CD4-positive, CD25-positive, alpha-beta regulatory T cell (primary cell): ENCODE measurements around the gene CCDC60. TPM values are rescaled to one million over a fixed set of nuclear protein-coding genes. Genes with fewer than 3 reads are reported as not detected.
A peak's percentile ranks its signal among the peaks of the same experiment; 100 is the strongest.

Experiments used
- ATAC-seq, 2 donors: fragments of 150-1000 bp; cut with Tn5 transposase; one replicate each; pipeline ENCODE4 v1.10.0; 2021; ENCODE audit warnings: low read depth in 2 of 2, moderate number of reproducible peaks in 2 of 2, moderate library complexity in 1 of 2
- DNase-seq, 3 donors: peaks; one replicate each; pipeline versions ENCODE4 v3.0.0 to v3.0.0-alpha.2; 2012 to 2022; ENCODE audit warnings: mixed read lengths in 1 of 3
- H3K27ac ChIP-seq: one replicate; pipeline ENCODE4 v1.7.0; 2013; ENCODE audit warnings: mild to moderate bottlenecking, low read length; ENCODE audit not compliant: insufficient read depth, poor library complexity, severe bottlenecking
- H3K27me3 ChIP-seq: one replicate; pipeline ENCODE4 v1.7.0; 2013; ENCODE audit warnings: low read length; ENCODE audit not compliant: control insufficient read depth, insufficient read depth
- H3K36me3 ChIP-seq: one replicate; pipeline ENCODE4 v1.7.0; 2013; ENCODE audit warnings: mild to moderate bottlenecking, low read length, moderate library complexity; ENCODE audit not compliant: control insufficient read depth, insufficient read depth
- H3K4me1 ChIP-seq: 2 replicates; pipeline ENCODE4 v1.7.0; 2013; ENCODE audit warnings: mild to moderate bottlenecking, low read length; ENCODE audit not compliant: insufficient read depth, control insufficient read depth, poor library complexity, severe bottlenecking
- H3K4me3 ChIP-seq: one replicate; pipeline ENCODE4 v1.7.0; 2013; ENCODE audit warnings: low read depth, mild to moderate bottlenecking, low read length, moderate library complexity
- H3K9me3 ChIP-seq, 2 experiments: 1 replicate in 1 of 2; 2 replicates in 1 of 2; pipeline ENCODE4 v1.7.0; 2013; ENCODE audit warnings: low read length in 2 of 2, mild to moderate bottlenecking in 1 of 2, moderate library complexity in 1 of 2; ENCODE audit not compliant: control insufficient read depth in 2 of 2
- H3K27ac Mint-ChIP-seq, 3 donors: one replicate each; pipeline ENCODE4 v1.8.0; 2020 to 2022; ENCODE audit warnings: mild to moderate bottlenecking in 3 of 3, mixed read lengths in 3 of 3, moderate library complexity in 2 of 3
- H3K27me3 Mint-ChIP-seq: one replicate; pipeline ENCODE4 v1.8.0; 2022; ENCODE audit warnings: mild to moderate bottlenecking, mixed read lengths
- H3K36me3 Mint-ChIP-seq: one replicate; pipeline ENCODE4 v1.8.0; 2020; ENCODE audit warnings: mixed read lengths
- H3K4me1 Mint-ChIP-seq, 4 donors: one replicate each; pipeline ENCODE4 v1.8.0; 2020 to 2022; ENCODE audit warnings: mixed read lengths in 4 of 4, mild to moderate bottlenecking in 1 of 4
- H3K4me3 Mint-ChIP-seq, 4 donors: one replicate each; pipeline ENCODE4 v1.8.0; 2020 to 2022; ENCODE audit warnings: mild to moderate bottlenecking in 4 of 4, mixed read lengths in 4 of 4, moderate library complexity in 3 of 4
- H3K9me3 Mint-ChIP-seq, 7 donors: one replicate each; pipeline ENCODE4 v1.8.0; 2020 to 2022; ENCODE audit warnings: mixed read lengths in 7 of 7, mild to moderate bottlenecking in 3 of 7, moderate library complexity in 2 of 7
- polyA plus RNA-seq, 4 donors: library from polyadenylated mRNA; unstranded; fragments of 300-500 nt; fragmentation: Illumina TruSeq; gene quantifications; one replicate each; pipeline ENCODE4 v1.2.3, GENCODE V29; 2021
- total RNA-seq: library from RNA; stranded (reverse); gene quantifications from one replicate; pipeline ENCODE4 v1.2.3, GENCODE V29; 2022

Gene CCDC60
- total and polyA plus RNA-seq, 5 donors from 2014 or later = not detected

GRCh38 chr12:119366007-119366406 lies 31.5 kb downstream of the CCDC60 start:
- no peaks in the 10 kb centered on the region for H3K36me3 Mint-ChIP-seq
- no peaks in the 10 kb centered on the region for H3K4me1 ChIP-seq
- H3K27ac Mint-ChIP-seq = no peak overlapping the region
- no peaks in the 10 kb centered on the region for H3K27me3 ChIP-seq
- DNase-seq (no peak), ATAC-seq (no peak)
- H3K36me3 ChIP-seq = no peaks in the 10 kb centered on the region
- no peak overlapping the region for H3K4me3 Mint-ChIP-seq
- H3K9me3 Mint-ChIP-seq = peaks cover 0 to 6% (median 0%) of the 10 kb centered on the region in 7 donors
- no peak overlapping the region for H3K27ac ChIP-seq
- H3K4me1 Mint-ChIP-seq = no peaks in the 10 kb centered on the region
- H3K4me3 ChIP-seq = no peak overlapping the region
- H3K27me3 Mint-ChIP-seq = no peaks in the 10 kb centered on the region
- H3K9me3 ChIP-seq = no peaks in the 10 kb centered on the region

GRCh38 chr12:119369161-119369560 lies 34.6 kb downstream of the CCDC60 start:
- Histone ChIP-seq H3K27ac (no peak overlapping the region), H3K36me3 (no peaks in the 10 kb centered on the region), H3K27me3 (no peaks in the 10 kb centered on the region), H3K4me1 (no peaks in the 10 kb centered on the region), H3K9me3 (no peaks in the 10 kb centered on the region), H3K4me3 (no peak overlapping the region)
- Mint-ChIP-seq H3K36me3 (no peaks in the 10 kb centered on the region), H3K27me3 (no peaks in the 10 kb centered on the region), H3K27ac (no peak overlapping the region), H3K4me1 (peaks cover 0 to under 1% (median 0%) of the 10 kb centered on the region in 4 donors), H3K9me3 (peaks cover 0 to 4% (median 0%) of the 10 kb centered on the region in 7 donors), H3K4me3 (no peak overlapping the region)
- no peak for DNase-seq
- no peak for ATAC-seq

- Mint-ChIP-seq H3K36me3 (no peaks in the 10 kb centered on the region), H3K4me1 (peaks cover 0 to 5% (median 0%) of the 10 kb centered on the region in 4 donors), H3K4me3 (no peak overlapping the region), H3K27me3 (no peaks in the 10 kb centered on the region), H3K27ac (no peak overlapping the region), H3K9me3 (peaks cover 0 to 2% (median 0%) of the 10 kb centered on the region in 7 donors)
- Histone ChIP-seq H3K36me3 (no peaks in the 10 kb centered on the region), H3K4me3 (no peak overlapping the region), H3K27me3 (no peaks in the 10 kb centered on the region), H3K27ac (no peak overlapping the region), H3K9me3 (no peaks in the 10 kb centered on the region), H3K4me1 (no peaks in the 10 kb centered on the region)
- ATAC-seq = no peak
- no peak for DNase-seq
Observed at GRCh38 chr12:119369907-119370546, 35.5 kb downstream of the CCDC60 start.

DNA sequence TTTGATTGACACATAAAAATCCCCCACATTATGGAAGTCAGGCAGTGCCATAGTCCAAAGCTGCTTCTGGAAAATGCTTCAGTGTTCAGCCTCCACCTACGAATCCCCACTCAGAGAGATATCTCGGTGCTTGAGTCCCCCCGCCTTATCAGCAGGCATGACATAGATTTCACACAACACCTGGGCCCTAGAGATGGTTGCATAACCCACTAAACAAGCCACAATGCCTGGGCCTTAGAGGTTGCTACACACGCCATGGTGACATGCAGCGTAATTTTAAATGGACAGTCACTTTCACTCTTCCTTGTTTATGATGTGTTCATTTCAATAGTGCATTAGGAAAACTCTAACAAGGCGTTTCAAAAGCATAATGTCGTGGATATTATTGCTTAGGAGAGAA lies 38.0 kb downstream of the CCDC60 start:
- H3K9me3 ChIP-seq = no peaks in the 10 kb centered on the region
- no peak for DNase-seq
- Mint-ChIP-seq H3K4me1 (peaks cover 0 to 5% (median 2%) of the 10 kb centered on the region in 4 donors), H3K27me3 (no peaks in the 10 kb centered on the region), H3K9me3 (peaks cover 0 to 1% (median 0%) of the 10 kb centered on the region in 7 donors), H3K36me3 (no peaks in the 10 kb centered on the region), H3K27ac (no peak overlapping the region), H3K4me3 (no peak overlapping the region)
- H3K27me3 ChIP-seq = no peaks in the 10 kb centered on the region
- no peaks in the 10 kb centered on the region for H3K4me1 ChIP-seq
- no peak for ATAC-seq
- no peak overlapping the region for H3K27ac ChIP-seq
- H3K4me3 ChIP-seq = no peak overlapping the region
- H3K36me3 ChIP-seq = no peaks in the 10 kb centered on the region

DNA sequence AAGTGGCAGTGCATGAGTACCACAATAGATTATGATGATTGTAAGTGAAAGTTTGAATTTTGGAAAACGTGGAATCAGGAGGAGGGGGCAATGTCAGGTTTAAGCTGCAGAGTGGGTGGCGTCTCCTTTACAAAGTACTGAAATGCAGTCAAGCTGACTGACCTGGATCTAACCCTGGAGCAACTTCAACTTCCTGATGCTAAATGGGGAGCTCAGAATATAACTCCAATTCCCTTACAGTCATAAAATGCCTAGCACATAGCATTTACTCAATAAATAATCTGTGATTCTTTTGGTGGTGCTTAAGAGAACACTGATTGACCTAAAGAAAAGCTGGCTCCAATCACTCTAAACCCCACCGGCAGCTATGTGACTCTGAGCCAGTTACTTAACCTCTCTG lies 38.5 kb downstream of the CCDC60 start:
- ATAC-seq (no peak), DNase-seq (no peak)
- H3K36me3 Mint-ChIP-seq = no peaks in the 10 kb centered on the region
- H3K9me3 Mint-ChIP-seq = no peaks in the 10 kb centered on the region
- no peaks in the 10 kb centered on the region for H3K9me3 ChIP-seq
- peak overlapping the region in 1 of 4 donors; percentile 7 for H3K4me3 Mint-ChIP-seq
- H3K4me1 Mint-ChIP-seq = peaks cover 0 to 5% (median 2%) of the 10 kb centered on the region in 4 donors
- H3K27ac ChIP-seq = no peak overlapping the region
- H3K27me3 ChIP-seq = no peaks in the 10 kb centered on the region
- no peak overlapping the region for H3K4me3 ChIP-seq
- H3K27ac Mint-ChIP-seq = no peak overlapping the region
- no peaks in the 10 kb centered on the region for H3K36me3 ChIP-seq
- no peaks in the 10 kb centered on the region for H3K27me3 Mint-ChIP-seq
- no peaks in the 10 kb centered on the region for H3K4me1 ChIP-seq

DNA sequence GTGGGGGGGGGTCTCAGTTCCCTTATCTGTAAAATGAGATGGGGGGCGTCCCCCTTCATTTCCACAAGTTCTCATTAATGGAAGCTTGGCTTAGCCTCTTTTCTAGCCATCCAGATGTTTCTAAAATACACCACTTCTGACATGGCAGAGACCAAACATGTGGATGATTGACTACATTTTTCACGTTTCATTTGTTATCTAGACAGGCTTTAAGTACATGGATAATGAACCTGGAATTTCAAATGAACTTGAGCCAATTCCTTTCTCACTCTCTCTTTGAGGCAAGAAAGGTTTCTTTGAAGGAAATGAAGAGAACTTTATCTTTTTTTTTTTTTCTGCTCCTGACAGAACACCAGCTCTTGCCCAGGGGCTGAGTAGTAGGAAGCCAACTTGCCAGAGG lies 39.1 kb downstream of the CCDC60 start:
- no peaks in the 10 kb centered on the region for H3K36me3 ChIP-seq
- Mint-ChIP-seq H3K4me1 (peaks cover 0 to 5% (median 2%) of the 10 kb centered on the region in 4 donors), H3K27ac (no peak overlapping the region), H3K36me3 (no peaks in the 10 kb centered on the region), H3K9me3 (no peaks in the 10 kb centered on the region), H3K4me3 (no peak overlapping the region), H3K27me3 (no peaks in the 10 kb centered on the region)
- no peaks in the 10 kb centered on the region for H3K4me1 ChIP-seq
- no peaks in the 10 kb centered on the region for H3K27me3 ChIP-seq
- no peak for DNase-seq
- no peak for ATAC-seq
- H3K27ac ChIP-seq = no peak overlapping the region
- no peaks in the 10 kb centered on the region for H3K9me3 ChIP-seq
- no peak overlapping the region for H3K4me3 ChIP-seq

- Mint-ChIP-seq H3K27ac (no peak overlapping the region), H3K4me3 (no peak overlapping the region), H3K27me3 (no peaks in the 10 kb centered on the region), H3K9me3 (no peaks in the 10 kb centered on the region), H3K4me1 (peaks cover 0 to 5% (median 2%) of the 10 kb centered on the region in 4 donors), H3K36me3 (no peaks in the 10 kb centered on the region)
- Histone ChIP-seq H3K4me1 (no peaks in the 10 kb centered on the region), H3K36me3 (no peaks in the 10 kb centered on the region), H3K27ac (no peak overlapping the region), H3K9me3 (no peaks in the 10 kb centered on the region), H3K27me3 (no peaks in the 10 kb centered on the region), H3K4me3 (no peak overlapping the region)
- ATAC-seq (no peak), DNase-seq (no peak)
Observed at GRCh38 chr12:119374635-119375034, 40.1 kb downstream of the CCDC60 start.
